ENCODE results near the gene SYT2.

- TF ChIP-seq POLR2AphosphoS5 (IDR thresholded peaks at IDR 0.05) (no peak), CTCF (IDR thresholded peaks at IDR 0.05 in 8 of 11, conservative IDR thresholded peaks at IDR 0.05 in 3 of 11) (no peak)
Observed at GRCh38 chr1:202711949-202712635, 1.8 kb upstream of the SYT2 start.

Measured in spleen (tissue), 7 donors.